ENCODE data around the gene ABCA4.

GRCh38 chr1:94050675-94051074 lies 70.3 kb downstream of the ABCA4 start:
- TF ChIP-seq POLR2A (IDR thresholded peaks at IDR 0.05; ENCODE audit: low read depth, low read length) (no peak), POLR2AphosphoS5 (IDR thresholded peaks at IDR 0.05; ENCODE audit: low read depth, low read length) (no peak)
